Measurements from ENCODE around the gene IRGC. TPM values are rescaled to one million over a fixed set of nuclear protein-coding genes. Genes with fewer than 3 reads are reported as not detected.

IRGC gene
- total RNA-seq, 1 donor from 2014 or later, result not detected

GRCh38 chr19:43672061-43672679 is 43.7 kb upstream of the IRGC start:
- Histone ChIP-seq H3K4me1 (peaks cover 17% of the 10 kb centered on the region), H3K27me3 (no peaks in the 10 kb centered on the region), H3K9me3 (no peaks in the 10 kb centered on the region), H3K36me3 (peaks cover 0 to under 1% of the 10 kb centered on the region in 2 donors), H3K4me3 (no peak overlapping the region), H3K27ac (no peak overlapping the region)
- no peak for DNase-seq (ENCODE audit: extremely low spot score in 2 of 2)
- intact Hi-C loops (cut with DNase I), result no loop called here
- TF ChIP-seq POLR2A (IDR thresholded peaks at IDR 0.05) (no peak), CTCF (IDR thresholded peaks at IDR 0.05) (no peak), POLR2AphosphoS5 (IDR thresholded peaks at IDR 0.05; ENCODE audit: insufficient read depth in 1 of 2, low read depth in 1 of 2) (no peak)

DNA sequence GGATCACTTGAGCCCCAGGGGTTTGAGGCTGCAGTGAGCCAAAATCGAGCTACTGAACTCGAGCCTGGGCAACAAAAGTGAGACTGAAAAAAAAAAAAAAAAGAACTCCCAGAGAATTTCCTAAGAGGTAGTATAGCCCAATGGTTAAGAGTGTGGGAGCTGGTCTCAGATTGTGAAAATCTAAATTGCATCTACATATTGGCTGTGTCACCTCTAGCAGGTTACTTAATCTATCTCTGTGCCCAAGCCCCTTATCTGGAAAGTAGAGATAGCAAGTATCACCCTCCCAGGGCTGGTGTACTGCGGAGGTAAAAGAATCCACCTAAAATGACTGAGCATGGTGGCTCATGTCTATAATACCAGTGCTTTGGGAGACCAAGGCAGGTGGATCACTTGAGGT is 42.2 kb upstream of the IRGC start:
- H3K9me3 ChIP-seq, result no peaks in the 10 kb centered on the region
- intact Hi-C loops (cut with DNase I), result no loop called here
- H3K36me3 ChIP-seq, result no peaks in the 10 kb centered on the region
- TF ChIP-seq POLR2AphosphoS5 (IDR thresholded peaks at IDR 0.05; ENCODE audit: insufficient read depth in 1 of 2, low read depth in 1 of 2) (no peak), POLR2A (IDR thresholded peaks at IDR 0.05) (no peak), CTCF (IDR thresholded peaks at IDR 0.05) (no peak)
- H3K27me3 ChIP-seq, result no peaks in the 10 kb centered on the region
- H3K27ac ChIP-seq, result no peak overlapping the region
- H3K4me3 ChIP-seq, result no peak overlapping the region
- peaks cover 10% of the 10 kb centered on the region for H3K4me1 ChIP-seq
- no peak for DNase-seq (ENCODE audit: extremely low spot score in 2 of 2)

- no peaks in the 10 kb centered on the region for H3K36me3 ChIP-seq
- H3K9me3 ChIP-seq, result no peaks in the 10 kb centered on the region
- H3K27ac ChIP-seq, result peak overlapping the region; percentile 78
- no peak for TF ChIP-seq POLR2AphosphoS5 (IDR thresholded peaks at IDR 0.05; ENCODE audit: insufficient read depth in 1 of 2, low read depth in 1 of 2)
- no peak for TF ChIP-seq POLR2A (IDR thresholded peaks at IDR 0.05)
- no peak for TF ChIP-seq CTCF (IDR thresholded peaks at IDR 0.05)
- H3K4me3 ChIP-seq, result no peak overlapping the region
- peaks cover 8% of the 10 kb centered on the region for H3K4me1 ChIP-seq
- intact Hi-C loops (cut with DNase I), result no loop called here
- no peak for DNase-seq (ENCODE audit: extremely low spot score in 2 of 2)
- no peaks in the 10 kb centered on the region for H3K27me3 ChIP-seq
Observed at GRCh38 chr19:43674183-43674582, 41.7 kb upstream of the IRGC start.

DNA sequence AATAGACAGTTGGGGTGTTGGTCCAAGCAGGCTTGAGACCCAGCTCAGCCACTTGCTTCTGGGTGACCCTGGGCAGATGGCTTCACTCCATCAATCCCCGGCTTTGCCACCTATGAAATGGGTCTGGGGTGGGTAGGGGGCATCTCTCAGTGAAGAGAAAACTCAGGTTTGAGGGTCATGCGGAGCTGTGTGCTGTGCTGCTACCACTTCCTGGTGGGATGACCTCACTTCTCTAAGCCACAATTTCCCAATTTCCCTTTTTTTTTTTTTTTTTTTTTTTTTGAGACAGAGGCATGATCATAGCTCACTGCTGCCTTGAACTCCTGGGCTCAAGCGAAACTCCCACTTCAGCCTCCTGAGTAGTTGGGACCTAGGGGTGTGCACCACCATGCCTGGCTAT is 41.3 kb upstream of the IRGC start:
- H3K27ac ChIP-seq, result peak overlapping the region; percentile 78
- no peaks in the 10 kb centered on the region for H3K36me3 ChIP-seq
- H3K27me3 ChIP-seq, result no peaks in the 10 kb centered on the region
- no peak overlapping the region for H3K4me3 ChIP-seq
- intact Hi-C loops (cut with DNase I), result no loop called here
- no peaks in the 10 kb centered on the region for H3K9me3 ChIP-seq
- no peak for TF ChIP-seq POLR2AphosphoS5 (IDR thresholded peaks at IDR 0.05; ENCODE audit: insufficient read depth in 1 of 2, low read depth in 1 of 2)
- no peak for TF ChIP-seq CTCF (IDR thresholded peaks at IDR 0.05)
- no peak for TF ChIP-seq POLR2A (IDR thresholded peaks at IDR 0.05)
- DNase-seq (ENCODE audit: extremely low spot score in 2 of 2), result no peak
- peaks cover 4% of the 10 kb centered on the region for H3K4me1 ChIP-seq

DNA sequence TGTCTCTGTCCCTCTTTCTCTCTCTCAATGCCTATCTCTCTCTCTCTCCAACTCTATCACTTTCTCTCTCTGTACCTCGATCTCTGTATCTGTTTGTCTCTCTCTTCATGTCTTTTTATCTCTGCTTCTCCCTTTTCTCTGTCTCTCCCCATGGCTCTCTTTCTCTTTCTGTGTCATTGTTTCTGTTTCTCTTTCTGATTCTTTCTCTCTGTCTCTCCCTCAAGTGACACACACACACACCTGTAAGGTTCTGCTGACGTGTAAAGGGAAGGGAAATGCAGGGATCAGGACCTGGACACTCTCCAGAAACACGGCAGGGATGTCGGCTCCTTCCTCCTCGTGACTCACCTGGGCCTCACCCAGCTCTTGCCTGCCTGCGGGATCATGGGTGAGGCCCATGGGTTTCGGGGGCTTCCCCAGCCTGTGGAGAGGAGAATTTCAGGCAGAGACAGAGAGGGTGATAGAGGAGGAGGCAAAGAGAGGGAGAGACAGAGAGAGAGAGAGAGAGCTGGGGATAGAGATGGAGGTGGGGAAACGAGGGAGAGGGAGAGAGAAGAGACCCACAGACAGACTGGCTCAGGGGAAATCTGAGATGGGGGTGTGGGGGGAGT is 40.5 kb upstream of the IRGC start:
- Histone ChIP-seq H3K27ac (peak overlapping the region; percentile 78), H3K36me3 (no peaks in the 10 kb centered on the region), H3K4me1 (no peaks in the 10 kb centered on the region), H3K4me3 (no peak overlapping the region), H3K27me3 (no peaks in the 10 kb centered on the region), H3K9me3 (no peaks in the 10 kb centered on the region)
- no peak for TF ChIP-seq CTCF (IDR thresholded peaks at IDR 0.05)
- TF ChIP-seq POLR2AphosphoS5 (IDR thresholded peaks at IDR 0.05; ENCODE audit: insufficient read depth in 1 of 2, low read depth in 1 of 2), result peak; percentile 33 to 86
- intact Hi-C loops (cut with DNase I), result no loop called here
- DNase-seq (ENCODE audit: extremely low spot score in 2 of 2), result no peak
